ENCODE measurements around the gene JUNB.
A peak's percentile ranks its signal among the peaks of the same experiment; 100 is the strongest.

Gene JUNB

DNA sequence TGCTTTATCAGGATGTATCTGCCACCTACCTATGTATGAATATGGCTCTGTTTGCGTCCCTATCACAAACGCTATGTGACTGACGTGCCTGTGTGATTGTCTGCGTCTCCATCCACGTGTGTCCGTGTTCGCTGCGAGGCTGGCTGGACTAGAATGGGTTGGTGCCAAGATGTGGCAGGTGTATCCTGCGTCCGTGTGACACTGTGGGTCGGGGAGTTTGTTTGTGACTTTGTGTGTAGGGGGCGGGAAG lies 9.2 kb upstream of the JUNB start:
- TF ChIP-seq, protein P1, sequence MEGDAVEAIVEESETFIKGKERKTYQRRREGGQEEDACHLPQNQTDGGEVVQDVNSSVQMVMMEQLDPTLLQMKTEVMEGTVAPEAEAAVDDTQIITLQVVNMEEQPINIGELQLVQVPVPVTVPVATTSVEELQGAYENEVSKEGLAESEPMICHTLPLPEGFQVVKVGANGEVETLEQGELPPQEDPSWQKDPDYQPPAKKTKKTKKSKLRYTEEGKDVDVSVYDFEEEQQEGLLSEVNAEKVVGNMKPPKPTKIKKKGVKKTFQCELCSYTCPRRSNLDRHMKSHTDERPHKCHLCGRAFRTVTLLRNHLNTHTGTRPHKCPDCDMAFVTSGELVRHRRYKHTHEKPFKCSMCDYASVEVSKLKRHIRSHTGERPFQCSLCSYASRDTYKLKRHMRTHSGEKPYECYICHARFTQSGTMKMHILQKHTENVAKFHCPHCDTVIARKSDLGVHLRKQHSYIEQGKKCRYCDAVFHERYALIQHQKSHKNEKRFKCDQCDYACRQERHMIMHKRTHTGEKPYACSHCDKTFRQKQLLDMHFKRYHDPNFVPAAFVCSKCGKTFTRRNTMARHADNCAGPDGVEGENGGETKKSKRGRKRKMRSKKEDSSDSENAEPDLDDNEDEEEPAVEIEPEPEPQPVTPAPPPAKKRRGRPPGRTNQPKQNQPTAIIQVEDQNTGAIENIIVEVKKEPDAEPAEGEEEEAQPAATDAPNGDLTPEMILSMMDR (conservative IDR thresholded peaks at IDR 0.05; ENCODE audit: low read length) = no peak
- DNase-seq (ENCODE audit: low read depth) = no peak

DNA sequence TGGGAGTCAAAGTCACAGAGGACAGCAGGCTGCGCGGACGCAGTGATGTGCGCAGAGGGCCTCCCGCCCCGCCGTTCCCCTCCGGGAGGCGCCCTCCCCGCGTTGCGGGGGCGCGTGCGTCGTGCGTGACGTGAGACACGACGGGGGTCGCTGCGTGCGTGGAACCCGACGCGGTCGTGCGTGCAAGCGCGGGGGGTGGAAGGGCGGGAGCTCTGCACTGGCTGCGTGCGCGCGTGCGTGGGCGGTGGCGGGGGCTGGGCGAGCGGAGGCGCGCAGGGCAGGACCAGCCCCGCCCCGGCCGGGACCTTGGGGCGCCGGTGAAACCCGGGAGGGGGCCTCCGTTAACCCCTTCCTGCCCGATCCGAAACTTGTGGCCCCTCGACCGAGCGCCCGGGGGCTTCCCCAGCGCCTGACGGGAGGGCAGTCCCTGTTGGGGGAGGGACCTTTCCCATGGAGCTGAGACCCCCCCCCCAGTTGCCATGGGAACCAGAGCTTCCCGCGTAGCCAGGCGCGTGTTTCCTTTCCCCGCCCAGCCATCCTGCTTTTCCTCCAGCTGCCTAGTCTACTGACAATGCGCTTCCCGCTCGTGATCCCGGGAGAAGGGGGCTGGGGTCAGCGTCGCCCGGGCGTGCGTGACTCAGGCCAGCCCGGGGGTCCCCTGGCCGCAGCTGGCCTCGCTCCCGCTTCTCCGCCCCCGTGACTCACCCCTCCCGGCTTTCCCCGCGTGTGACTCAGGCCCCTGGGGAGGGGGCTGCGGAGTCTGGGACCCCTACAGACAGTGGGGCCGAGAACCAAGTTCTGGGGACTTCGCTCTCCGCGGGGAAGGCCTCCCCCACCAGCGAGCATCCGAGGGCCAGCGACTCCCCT lies 8.6 kb upstream of the JUNB start:
- TF ChIP-seq, protein P1 (conservative IDR thresholded peaks at IDR 0.05; ENCODE audit: low read length) = no peak
- peak overlapping the region; percentile 63 for H3K4me3 ChIP-seq (ENCODE audit: low read length)
- DNase-seq (ENCODE audit: low read depth) = peak; percentile 83

More for the DNA sequence above, 9.2 kb upstream of the JUNB start:
- H3K4me3 ChIP-seq (ENCODE audit: low read length) = peak overlapping the region; percentile 63

DNA sequence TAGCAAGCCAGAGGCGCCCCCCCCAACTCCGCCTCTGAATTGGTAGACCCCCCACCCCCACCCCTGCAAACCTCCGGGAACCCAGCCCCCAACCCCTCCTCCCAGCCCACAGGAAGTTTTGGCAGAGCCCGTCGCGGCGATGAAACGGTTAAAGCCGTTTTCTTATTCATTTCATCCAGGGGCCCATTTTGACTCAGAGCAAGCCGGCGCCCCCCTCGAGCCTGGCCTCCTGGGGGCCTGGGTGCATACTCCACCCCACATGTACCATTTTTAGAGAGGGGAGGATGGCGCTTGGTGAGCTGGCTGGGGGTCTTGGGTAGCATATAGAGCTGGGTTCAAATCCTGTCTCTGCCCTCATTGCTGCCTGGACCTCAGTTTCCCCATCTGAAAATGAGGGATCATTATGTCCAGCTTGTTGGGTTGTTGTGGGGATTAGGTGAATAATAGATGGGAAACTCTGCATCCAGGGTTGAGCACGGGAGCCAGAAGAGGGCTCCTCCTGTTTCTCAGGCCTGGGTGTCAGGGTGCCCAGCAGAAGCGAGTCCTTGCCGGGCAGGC lies 7.9 kb upstream of the JUNB start:
- DNase-seq (ENCODE audit: low read depth) = no peak
- TF ChIP-seq, protein P1 (conservative IDR thresholded peaks at IDR 0.05; ENCODE audit: low read length) = no peak
- H3K4me3 ChIP-seq (ENCODE audit: low read length) = peak overlapping the region; percentile 63

DNA sequence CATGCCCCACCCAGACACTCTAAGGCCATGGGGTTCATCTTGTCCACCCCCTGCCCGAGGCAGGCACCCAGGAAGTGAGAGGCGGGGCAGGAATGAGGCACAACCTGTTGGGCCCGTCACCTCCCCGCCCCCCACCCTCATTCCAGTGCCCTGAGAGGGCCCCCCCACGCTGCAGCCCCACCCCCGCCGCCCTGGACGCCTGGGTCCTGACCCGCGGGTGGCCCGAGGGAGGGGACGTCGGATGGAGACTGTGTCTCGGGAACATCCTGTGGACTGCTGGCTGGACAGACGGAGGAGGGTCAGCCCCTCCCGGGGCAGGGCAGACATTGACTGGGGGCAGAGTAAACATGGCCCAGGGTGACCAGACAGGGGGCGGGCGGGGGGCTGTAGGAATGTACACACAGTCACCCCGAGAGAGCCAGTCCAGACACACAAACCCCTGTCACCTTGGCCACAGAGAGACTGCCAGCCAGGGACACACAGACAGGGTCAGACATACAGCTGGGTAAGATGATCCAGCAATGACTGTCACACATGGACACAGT lies 7.4 kb upstream of the JUNB start:
- H3K4me3 ChIP-seq (ENCODE audit: low read length) = no peak overlapping the region
- TF ChIP-seq, protein P1 (conservative IDR thresholded peaks at IDR 0.05; ENCODE audit: low read length) = no peak
- DNase-seq (ENCODE audit: low read depth) = no peak

DNA sequence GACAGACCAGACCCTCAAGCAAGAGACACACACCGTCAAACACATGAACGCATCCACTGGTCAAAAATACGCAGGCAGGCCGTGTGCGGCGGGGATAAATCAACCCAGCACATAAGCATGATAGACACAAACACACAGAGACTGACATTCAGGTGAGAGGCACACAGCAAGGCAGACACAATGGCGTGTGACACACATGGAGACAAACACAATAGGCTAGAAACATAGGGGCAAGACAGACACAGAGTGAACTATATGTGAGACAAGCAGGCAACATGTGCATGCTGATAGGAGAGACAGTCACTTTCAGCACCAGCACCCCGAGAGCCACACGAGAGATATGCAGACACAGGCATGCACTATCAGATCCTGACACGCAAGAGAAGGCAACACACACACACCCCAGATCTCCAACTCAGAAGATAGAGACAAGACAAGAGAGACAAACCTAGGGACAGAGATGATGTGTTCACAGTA lies 6.9 kb upstream of the JUNB start:
- DNase-seq (ENCODE audit: low read depth) = no peak
- H3K4me3 ChIP-seq (ENCODE audit: low read length) = no peak overlapping the region
- TF ChIP-seq, protein P1 (conservative IDR thresholded peaks at IDR 0.05; ENCODE audit: low read length) = no peak

DNA sequence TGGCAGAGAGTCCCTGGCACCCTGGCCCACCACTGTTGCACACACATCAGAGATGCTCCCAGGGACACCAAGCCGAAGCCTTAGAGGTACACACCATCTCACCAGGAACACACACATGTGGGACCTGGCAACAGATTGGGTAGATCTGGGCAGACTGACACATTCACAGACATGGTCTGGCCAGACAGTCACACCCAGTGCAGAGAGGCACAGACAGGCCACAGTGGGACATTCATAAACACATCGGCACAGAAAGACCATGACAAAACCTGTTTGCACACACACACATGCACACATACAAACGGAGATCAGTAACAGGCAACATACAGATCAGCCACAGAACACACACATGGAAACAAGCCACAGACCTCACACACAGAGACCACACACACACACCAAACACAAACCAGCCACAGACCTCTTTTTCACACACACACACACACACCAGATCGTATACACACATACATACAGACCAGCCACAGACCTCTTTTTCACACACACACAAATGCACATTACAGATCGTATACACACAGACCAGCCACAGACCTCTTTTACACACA lies 6.3 kb upstream of the JUNB start:
- H3K4me3 ChIP-seq (ENCODE audit: low read length) = no peak overlapping the region
- DNase-seq (ENCODE audit: low read depth) = peak; percentile 46
- TF ChIP-seq, protein P1 (conservative IDR thresholded peaks at IDR 0.05; ENCODE audit: low read length) = no peak
